ENCODE data around the gene MCRIP2.

MCRIP2 gene

DNA sequence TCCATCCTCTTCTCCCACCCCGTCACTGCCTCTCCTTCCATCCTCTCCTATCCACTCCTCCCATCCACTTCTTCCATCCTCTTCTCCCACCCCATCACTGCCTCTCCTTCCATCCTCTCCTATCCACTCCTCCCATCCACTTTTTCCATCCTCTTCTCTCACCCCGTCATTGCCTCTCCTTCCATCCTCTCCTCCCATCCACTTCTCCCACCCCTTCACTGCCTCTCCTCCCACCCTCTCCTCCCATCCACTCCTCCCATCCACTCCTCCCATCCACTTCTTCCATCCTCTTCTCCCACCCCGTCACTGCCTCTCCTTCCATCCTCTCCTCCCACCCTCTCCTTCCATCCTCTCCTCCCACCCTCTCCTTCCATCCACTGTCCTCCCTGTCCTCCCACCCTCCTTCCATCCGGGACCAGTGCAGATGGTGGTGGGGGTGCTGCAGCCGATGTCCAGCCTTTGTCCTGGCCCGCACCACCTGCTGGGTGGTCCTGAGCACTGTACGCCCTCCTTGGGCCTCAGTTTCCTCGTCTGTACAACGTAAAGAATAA is 9.7 kb upstream of the MCRIP2 start:
- DNase-seq (ENCODE audit: low read depth in 2 of 2), result no peak

DNA sequence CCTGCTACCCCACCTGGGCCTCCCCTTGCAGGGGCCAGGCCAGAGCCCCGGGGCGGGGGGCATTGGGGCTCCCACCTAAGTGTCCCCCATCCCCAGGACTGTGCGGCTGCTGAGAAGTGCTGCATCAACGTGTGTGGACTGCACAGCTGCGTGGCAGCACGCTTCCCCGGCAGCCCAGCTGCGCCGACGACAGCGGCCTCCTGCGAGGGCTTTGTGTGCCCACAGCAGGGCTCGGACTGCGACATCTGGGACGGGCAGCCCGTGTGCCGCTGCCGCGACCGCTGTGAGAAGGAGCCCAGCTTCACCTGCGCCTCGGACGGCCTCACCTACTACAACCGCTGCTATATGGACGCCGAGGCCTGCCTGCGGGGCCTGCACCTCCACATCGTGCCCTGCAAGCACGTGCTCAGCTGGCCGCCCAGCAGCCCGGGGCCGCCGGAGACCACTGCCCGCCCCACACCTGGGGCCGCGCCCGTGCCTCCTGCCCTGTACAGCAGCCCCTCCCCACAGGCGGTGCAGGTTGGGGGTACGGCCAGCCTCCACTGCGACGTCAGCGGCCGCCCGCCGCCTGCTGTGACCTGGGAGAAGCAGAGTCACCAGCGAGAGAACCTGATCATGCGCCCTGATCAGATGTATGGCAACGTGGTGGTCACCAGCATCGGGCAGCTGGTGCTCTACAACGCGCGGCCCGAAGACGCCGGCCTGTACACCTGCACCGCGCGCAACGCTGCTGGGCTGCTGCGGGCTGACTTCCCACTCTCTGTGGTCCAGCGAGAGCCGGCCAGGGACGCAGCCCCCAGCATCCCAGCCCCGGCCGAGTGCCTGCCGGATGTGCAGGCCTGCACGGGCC is 8.9 kb upstream of the MCRIP2 start:
- no peak for DNase-seq (ENCODE audit: low read depth in 2 of 2)

DNA sequence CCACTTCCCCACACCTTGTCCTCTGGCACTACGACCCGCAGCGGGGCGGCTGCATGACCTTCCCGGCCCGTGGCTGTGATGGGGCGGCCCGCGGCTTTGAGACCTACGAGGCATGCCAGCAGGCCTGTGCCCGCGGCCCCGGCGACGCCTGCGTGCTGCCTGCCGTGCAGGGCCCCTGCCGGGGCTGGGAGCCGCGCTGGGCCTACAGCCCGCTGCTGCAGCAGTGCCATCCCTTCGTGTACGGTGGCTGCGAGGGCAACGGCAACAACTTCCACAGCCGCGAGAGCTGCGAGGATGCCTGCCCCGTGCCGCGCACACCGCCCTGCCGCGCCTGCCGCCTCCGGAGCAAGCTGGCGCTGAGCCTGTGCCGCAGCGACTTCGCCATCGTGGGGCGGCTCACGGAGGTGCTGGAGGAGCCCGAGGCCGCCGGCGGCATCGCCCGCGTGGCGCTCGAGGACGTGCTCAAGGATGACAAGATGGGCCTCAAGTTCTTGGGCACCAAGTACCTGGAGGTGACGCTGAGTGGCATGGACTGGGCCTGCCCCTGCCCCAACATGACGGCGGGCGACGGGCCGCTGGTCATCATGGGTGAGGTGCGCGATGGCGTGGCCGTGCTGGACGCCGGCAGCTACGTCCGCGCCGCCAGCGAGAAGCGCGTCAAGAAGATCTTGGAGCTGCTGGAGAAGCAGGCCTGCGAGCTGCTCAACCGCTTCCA is 8.1 kb upstream of the MCRIP2 start:
- no peak for DNase-seq (ENCODE audit: low read depth in 2 of 2)

DNA sequence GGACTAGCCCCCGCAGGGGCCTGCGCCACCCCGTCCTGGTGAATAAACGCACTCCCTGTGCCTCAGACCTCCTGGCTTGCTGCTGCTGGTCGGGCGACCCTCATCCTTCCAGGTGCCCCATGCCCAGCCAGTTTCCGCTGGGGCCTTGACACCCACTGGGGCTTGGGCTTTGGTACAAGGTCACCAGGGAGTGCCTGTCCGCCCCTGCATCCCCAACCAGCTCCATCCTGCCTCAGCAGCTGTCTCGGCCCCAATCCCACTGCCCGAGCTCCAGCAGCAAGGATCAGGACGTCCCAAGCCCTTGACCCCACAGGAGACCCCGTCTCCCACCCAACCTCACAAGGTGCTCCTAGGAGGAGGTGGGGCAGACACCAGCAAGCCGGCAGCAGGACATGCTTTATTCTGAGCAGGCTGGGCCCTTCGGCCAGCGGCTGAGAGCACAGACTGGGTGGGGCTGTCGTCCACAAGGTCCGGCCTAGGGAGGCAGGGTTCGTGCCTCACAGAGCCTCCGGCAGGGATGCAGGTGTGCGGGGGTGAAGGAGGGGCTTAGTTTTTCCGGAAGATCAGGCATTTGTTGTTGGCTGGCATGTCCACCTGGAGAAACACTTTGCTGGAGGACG is 7.5 kb upstream of the MCRIP2 start:
- DNase-seq (ENCODE audit: low read depth in 2 of 2), result no peak

DNA sequence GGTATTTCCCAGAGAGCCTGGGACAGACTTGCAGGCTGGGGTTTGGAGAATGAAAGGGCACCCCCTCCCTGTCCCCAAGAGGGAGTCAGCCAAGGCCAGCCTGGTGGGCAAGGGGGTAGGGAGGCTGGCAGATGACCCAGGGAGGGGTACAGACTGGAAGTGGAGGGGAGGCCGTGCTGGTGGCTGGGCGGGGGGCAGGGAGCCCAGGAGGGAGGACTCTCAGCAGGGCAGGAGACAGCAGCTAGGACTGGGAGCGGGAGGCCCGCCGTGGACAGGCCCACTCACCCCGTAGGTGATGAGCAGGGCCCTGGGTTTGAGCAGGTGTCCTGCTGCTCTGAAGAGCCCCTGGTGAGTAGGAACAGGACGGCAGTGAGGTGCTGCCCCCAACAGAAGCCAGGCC is 6.6 kb upstream of the MCRIP2 start:
- no peak for DNase-seq (ENCODE audit: low read depth in 2 of 2)

DNA sequence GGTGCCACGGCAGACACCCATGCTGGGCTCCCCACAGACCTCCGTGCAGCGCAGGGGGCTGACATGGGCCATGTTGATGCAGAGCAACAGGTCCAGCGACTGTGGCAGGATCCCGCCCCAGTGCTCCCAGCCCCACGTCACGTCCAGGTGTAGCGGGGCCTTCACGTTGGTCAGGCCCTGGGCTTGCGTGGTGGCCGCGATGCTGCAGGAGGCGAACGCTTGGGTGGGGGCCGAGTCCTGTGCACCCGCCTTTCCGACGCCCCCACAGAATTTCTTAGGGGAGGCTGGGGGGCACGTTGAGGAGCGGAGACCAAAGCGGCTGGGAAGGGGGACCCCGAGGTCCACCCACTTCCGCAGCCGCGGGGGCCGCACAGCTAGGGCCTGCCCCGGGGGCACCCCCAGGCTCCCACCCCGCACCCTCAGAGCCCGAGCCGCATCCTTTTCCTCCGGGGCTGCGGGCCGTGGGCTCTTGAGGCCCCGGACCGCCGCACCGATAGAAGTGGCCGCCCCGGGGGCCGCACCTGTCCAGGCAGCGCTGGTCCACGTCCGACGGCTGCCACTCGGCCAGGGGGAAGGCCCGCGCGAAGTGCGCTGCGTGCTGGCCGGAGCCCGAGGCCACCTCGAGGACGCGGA is 5.9 kb upstream of the MCRIP2 start:
- no peak for DNase-seq (ENCODE audit: low read depth in 2 of 2)

DNA sequence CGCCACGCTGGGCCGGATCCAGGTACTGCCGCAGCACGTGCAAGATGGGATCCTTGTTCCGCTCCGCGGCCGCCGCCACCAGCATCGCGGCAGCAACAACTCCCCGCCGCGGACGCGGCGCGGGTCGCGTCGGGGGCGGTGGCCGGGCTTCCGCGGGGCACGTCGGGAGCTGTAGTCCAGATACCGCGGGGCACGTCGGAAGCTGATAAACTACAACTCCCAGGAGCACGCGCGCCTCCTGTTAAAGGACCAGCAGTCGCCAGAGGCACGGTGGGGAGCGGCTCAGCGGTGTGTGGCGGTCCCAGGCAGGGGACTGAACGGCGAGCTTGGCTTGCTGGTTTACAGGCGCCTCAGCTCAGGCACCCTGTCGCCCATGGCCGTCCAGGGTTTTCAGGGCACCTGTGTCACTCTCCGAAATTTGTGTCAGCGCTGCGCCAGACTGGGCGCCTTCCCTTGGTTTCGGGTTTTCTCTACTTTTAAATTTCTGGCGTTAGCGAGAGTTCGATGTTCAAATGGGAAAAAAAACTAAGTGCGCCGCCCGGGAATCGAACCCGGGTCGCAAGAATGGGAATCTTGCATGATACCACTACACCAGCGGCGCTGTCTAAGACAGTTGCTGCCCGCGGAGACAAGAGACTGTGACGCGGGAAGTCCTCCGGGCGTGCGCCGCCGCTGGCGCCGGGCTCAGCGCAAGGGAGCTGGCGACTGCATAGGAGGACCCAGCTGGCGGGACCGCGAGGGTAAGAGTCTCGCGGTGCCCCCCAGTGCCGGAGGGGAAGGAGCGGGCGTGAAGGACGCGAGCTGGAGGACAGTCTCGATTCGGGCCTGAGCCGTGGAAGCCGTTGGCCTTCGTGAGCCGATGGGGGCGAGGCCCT is 5.2 kb upstream of the MCRIP2 start, which contains the start of gene METTL26:
TSS of gene METTL26 (minus strand) at position 100 of the 875 bp plus-strand sequence. CDS start at position 85, 15 bp downstream.
- DNase-seq (ENCODE audit: low read depth in 2 of 2), result peak; percentile 87 to 89

DNA sequence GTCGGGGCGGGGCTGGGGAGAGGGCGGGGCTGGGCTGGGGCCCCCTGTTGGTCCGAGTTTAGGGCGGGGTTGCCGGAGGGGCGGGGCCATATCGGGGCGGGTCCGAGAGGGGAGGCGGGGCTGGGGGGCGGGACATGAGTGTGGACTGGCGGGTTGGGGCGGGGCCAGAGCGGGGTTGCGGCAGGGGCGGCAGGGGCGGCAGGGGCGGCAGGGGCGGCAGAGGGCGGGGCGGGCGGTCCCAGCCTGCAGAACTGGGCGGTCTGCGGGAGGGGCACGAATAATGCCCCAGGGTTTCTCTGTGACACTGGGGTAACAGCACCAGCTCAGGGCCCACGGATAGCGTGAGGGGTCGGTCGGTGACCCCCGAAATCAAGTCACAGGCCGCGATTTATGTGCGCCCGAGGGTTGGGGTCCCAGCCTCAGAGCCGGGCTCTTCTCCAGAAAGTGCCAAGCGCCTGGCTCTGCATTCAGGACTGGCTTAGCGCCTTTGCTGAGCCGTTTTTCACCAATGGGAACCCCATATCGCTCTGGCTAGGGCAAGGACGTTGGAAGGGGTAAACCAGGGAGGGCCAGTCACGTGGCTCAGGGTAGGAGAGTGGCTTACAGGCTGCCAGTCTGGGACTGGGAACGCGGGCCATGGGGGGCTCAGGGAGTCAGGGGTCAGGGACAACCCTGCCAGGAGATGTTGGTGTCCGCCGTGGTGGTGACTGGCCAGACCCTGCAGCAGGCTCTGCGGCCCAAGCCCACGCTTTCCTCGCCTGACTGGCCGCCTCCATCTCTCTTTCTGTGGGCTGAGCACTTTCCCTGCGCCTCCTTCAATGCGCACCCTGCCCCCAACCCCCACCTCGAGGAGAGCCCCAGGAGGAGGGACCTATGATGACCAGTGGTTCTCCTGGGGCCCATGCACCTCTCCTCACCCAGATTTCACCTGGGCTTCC is 4.3 kb upstream of the MCRIP2 start:
- peak; percentile 77 for DNase-seq (ENCODE audit: low read depth in 2 of 2)

DNA sequence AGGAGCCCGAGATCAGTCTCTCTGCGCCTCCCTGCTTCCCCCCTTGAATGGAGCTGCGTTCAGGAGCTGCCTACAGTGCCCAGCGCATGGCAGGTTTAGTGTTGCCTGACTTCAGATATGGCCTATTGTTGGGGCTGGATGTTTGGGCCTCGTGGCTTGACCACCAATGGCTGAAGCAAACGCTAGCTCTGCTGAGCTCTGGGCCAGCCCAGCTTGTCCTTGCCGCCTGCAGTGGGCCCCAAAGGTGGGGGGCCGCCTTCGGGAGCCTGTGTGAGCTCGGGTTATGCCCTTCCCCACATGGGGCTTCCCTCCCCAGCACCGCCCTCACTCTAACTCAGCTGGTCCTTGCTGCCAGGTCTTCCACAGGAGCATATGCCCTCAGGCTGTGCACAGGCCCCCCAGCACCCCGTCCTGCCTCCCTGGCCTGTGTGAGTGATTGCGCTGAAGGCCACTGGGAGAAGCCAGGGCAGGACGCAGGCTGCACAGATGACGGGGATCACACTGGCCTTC is 3.5 kb upstream of the MCRIP2 start:
- DNase-seq (ENCODE audit: low read depth in 2 of 2), result no peak

DNA sequence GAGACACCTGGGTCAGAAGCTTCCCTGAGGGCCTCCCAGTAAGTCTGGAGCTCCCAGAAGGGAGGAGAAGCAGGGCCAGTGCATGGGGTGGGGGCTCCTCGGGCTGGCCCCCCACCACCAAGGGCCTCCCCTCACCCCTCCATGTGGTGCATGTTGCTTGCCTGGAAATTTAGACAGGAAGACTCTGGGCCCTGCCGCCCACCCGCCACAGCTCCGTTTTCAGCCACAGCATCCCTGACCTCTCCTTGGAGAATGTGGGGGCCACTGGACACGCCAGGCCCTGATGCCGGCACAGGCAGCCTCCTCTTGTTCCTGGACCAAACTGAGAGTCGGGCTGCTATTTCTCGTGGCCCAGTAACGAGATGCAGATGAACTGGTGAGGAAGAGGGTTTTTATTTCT is 2.8 kb upstream of the MCRIP2 start:
- DNase-seq (ENCODE audit: low read depth in 2 of 2), result no peak

DNA sequence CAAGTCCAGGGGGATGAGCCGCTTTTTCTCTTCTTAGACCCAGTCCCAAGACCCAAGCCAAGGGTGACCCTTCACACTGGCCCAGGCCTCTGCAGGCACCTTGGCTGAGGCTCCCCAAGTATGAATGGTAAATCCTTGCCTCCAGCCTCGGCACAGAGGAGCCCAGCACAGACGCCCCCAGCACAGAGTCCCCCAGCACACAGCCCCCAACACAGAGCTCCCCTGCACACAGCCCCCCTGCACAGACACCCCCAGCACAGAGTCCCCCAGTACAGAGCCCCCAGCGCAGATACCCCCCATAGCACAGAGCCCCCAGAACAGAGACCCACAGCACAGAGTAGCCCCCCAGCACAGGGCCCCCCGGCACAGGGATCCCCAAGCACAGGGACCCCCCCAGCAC is 1.0 kb upstream of the MCRIP2 start:
- no peak for DNase-seq (ENCODE audit: low read depth in 2 of 2)

DNA sequence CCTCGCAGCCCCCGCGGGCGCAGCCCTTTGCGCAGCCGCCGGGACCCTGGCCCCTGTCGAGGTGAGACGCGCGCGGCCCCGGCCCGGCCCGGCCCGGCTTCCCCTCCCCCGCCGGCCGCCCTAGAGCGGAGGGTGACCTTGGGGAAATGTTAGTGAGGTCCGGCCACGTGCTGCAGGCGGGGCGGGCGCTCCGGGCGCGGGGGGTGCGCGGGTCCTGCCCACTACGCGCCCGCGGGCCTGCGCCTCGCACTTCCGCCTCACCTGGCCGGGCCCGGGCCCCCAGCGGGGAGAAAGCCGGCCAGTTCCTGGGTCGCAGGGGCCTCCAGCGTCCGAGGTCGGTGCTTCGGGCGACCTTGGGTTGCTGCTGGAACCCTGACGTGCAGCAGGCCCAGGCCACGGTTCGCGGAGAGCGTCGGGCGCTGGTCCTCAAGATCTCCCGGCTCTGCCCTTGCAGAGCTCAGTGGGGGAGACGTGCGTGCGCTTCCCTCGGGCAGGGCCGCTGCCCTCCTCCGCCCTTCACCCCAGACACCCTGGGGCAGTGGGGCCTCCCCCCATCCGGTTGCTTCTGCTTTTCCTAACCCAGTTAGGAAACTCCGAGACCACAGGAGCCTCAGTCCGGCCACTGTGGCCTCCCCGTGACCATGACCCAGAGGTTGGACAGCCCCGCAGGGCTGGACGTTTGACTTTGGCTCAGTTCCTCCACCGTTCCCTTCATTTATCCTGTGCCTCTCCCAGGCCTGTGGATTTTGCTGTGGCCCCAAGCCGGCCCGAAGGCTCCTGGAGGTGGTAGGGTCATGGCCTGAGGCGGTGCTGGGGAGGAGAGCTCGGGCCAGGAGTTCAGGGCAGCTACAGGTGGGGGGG is 791 bp downstream of the MCRIP2 start:
- DNase-seq (ENCODE audit: low read depth in 2 of 2), result peak in 1 of 2 donors; percentile 21

DNA sequence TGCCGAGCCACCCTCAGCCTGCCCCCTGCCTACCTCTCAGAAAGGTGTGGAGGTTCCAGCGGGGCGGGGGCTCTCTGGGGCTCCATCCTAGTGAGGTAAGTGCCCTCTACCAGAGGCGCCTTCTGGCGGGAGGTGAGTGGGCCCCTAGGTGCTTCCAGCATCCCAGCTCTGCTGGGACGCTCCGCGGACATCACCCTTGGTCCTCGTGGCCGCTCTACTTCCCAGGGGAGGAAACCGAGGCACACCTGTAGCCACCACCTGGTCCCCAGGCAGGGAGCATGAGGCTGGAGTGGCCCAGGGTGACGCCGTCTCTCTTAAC is 1.4 kb downstream of the MCRIP2 start:
- no peak for DNase-seq (ENCODE audit: low read depth in 2 of 2)

DNA sequence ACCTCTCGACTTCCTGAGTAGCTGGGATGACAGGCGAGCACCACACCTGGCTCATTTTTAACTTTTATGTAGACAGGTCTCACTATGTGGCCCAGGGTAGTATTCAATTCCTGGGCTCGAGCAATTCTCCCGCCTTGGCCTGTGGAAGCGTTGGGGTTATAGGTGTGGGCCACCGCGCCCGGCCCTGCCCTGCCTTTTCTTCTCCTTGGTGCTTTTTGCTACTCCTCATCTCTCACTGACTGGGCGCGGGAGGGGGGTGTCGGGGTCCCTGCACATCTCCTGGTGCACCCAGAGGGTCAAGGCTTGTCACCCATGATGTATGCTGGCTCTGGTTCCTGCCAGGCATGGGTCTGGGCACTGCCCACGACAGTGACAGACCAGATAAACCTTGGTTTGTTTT is 2.9 kb downstream of the MCRIP2 start:
- DNase-seq (ENCODE audit: low read depth in 2 of 2), result no peak

DNA sequence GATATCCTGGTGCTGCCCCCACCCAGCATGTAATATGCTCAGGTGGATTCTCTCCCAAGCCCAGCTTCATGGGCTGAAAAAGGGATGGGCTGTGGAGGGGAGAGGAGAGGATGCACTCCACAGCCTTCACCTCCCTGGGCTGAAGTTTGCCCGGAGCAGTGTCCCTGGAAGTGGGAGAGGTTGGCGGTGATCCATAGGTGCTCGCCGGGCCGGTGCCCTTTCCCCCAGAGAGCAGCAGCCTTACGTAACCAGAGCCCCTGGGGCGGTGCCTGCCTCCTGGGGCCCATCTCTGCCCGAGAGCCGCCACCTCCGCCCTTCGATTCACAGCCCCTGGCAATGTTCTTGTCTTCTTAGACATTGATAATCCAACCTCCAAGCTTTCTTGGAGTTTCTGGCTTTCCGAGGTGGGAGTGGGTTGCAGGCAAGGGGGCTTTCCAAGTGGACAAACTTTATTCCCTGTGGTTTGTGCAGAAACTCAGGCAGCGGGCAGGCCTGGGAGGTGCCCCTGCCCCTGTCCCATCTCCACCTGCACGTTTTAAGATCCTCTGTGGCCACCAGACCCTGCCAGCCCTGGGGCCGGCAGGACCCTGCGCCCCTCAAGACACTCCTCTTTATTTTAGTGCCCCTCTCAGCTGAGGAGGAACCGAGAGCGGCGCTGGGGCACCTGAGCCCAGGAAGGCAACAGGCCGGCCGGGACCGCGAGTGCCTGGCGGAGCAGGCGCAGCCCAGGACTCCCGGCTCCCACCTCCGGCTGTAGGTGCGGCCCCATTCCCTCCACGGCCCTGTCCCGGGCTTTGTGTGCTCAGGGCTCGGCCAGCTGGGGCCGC is 4.4 kb downstream of the MCRIP2 start:
- DNase-seq (ENCODE audit: low read depth in 2 of 2), result no peak

DNA sequence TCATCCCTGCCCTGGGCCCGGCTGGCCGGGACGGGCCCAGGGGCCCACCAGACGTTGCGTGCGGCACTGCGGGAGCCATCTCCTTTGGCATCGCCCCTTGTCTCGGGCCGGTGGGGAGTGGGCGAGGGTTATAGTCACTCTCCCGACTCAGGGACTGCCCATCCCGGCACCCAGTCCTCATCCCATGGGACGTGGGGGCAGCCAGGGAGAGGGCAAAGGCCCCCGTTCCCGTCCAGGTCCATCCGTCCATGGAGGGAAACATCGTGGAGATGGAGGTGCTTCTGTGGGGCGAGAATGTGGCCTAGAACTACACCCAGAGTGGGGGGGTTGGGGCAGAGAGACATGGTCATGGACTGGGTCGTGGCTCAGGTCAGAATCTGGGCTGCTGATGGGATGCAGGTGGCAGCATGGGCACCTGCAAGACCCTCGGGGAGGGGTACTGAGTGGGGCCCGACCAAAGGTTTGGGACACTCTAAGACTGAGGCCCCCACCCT is 5.1 kb downstream of the MCRIP2 start:
- DNase-seq (ENCODE audit: low read depth in 2 of 2), result no peak

DNA sequence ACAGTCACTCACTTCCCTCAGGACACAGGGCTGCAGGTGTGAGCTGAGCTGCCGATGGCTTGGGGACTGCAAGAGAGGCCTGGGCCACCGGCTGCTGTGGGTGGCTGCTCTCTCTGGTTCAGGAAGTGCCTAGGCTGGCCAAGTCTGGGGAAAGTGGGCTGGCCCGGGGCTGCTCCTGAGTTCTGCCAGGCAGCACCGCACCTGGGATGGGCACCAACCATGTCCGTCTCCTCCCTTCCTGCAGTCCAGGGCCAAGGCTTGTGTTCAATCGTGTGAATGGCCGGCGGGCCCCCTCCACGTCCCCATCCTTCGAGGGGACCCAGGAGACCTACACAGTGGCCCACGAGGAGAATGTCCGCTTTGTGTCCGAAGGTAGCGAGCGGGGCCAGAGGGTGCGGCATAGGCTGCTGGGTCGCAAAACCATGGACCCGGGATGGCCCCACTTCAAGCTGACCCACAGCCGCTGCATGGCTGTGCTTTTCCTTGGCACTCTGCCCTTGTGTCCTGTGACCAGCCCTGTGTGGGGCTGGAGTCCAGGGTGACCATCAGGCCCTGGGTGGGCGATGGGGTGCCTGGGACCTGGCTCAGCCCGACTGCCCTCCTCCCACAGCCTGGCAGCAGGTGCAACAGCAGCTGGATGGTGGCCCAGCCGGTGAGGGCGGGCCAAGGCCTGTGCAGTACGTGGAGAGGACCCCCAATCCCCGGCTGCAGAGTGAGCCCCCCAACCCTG is 5.7 kb downstream of the MCRIP2 start:
- no peak for DNase-seq (ENCODE audit: low read depth in 2 of 2)
